HepG2 (cell line): Measurements from ENCODE around the gene TCF12.
"Not testable (repeated sequence)": the region's sequence is repeated elsewhere in the genome, so short reads cannot be mapped to it uniquely, and the experiment has no call there.

Experiments used
- DNMT1 ChIP-seq: sonication (generic); formaldehyde crosslinking; IDR thresholded peaks from 2 replicates; pipeline ENCODE4 v1.5.1; 2020; ENCODE audit warnings: mild to moderate bottlenecking, missing genetic modification reagents
- JUN ChIP-seq: sonication (generic); formaldehyde crosslinking; IDR thresholded peaks from 2 replicates; pipeline ENCODE4 v1.4.0; 2020; ENCODE audit warnings: mild to moderate bottlenecking, missing genetic modification reagents
- MATR3 ChIP-seq: sonication (generic); formaldehyde crosslinking; IDR thresholded peaks from 2 replicates; pipeline ENCODE4 v1.4.0; 2020; ENCODE audit warnings: missing genetic modification reagents
- SIN3B ChIP-seq: fragments of 150-350 bp; IDR thresholded peaks from 2 replicates; pipeline ENCODE4 v1.6.1; 2014; ENCODE audit warnings: low read length
- TAF1 ChIP-seq: sonication (generic); formaldehyde crosslinking; IDR thresholded peaks from 2 replicates; pipeline ENCODE4 v1.4.0; 2020; ENCODE audit warnings: missing genetic modification reagents
- TCF7 ChIP-seq: sonication (generic); IDR thresholded peaks from 2 replicates; pipeline ENCODE4 v1.6.1; 2016; ENCODE audit warnings: antibody characterized with exemption, low read depth
- ZNF207 ChIP-seq: fragments of 450-650 bp; IDR thresholded peaks from 2 replicates; pipeline ENCODE4 v1.6.1; 2016; ENCODE audit warnings: antibody characterized with exemption, borderline replicate concordance
- ZNF354B ChIP-seq: sonication (generic); formaldehyde crosslinking; IDR thresholded peaks from 2 replicates; pipeline ENCODE4 v1.8.0; 2022; ENCODE audit warnings: mild to moderate bottlenecking, missing genetic modification reagents
- ZNF687 ChIP-seq: sonication (generic); formaldehyde crosslinking; IDR thresholded peaks from 2 replicates; pipeline ENCODE4 v1.5.1; 2020; ENCODE audit warnings: mild to moderate bottlenecking, missing genetic modification reagents, moderate library complexity
- ZZZ3 ChIP-seq: sonication (generic); formaldehyde crosslinking; IDR thresholded peaks from 2 replicates; pipeline ENCODE4 v1.4.0; 2020; ENCODE audit warnings: missing genetic modification reagents, mild to moderate bottlenecking, borderline replicate concordance

GRCh38 chr15:56932509-56932868 is 14.0 kb downstream of the TCF12 start:
- TF ChIP-seq TAF1 (CRISPR knock-in tag); DNMT1 (CRISPR knock-in tag); ZZZ3 (CRISPR knock-in tag); TCF7; MATR3 (CRISPR knock-in tag); ZNF207; SIN3B; ZNF687; JUN (CRISPR knock-in tag); ZNF354B (CRISPR knock-in tag): not testable (repeated sequence)
